ENCODE results near the gene ETS1.

The ETS1 gene

GRCh38 chr11:128619540-128620308 lies 32.4 kb upstream of the ETS1 start:
- FAIRE-seq (no peak), DNase-seq (ENCODE audit: low spot score) (no peak)

GRCh38 chr11:128619007-128619406 lies 31.6 kb upstream of the ETS1 start:
- DNase-seq (ENCODE audit: low spot score), result no peak
- FAIRE-seq, result no peak

- DNase-seq (ENCODE audit: low spot score), result no peak
- FAIRE-seq, result no peak
These were observed 31.2 kb upstream of the ETS1 start for GRCh38 chr11:128618603-128619002.

- FAIRE-seq (no peak), DNase-seq (ENCODE audit: low spot score) (no peak)
These were observed 28.8 kb upstream of the ETS1 start for GRCh38 chr11:128616161-128616560.

- no peak for FAIRE-seq
These were observed 28.3 kb upstream of the ETS1 start for GRCh38 chr11:128615612-128616011.

GRCh38 chr11:128615076-128615475 lies 27.7 kb upstream of the ETS1 start:
- no peak for FAIRE-seq
- no peak for DNase-seq (ENCODE audit: low spot score)

More at GRCh38 chr11:128615612-128616011, 28.3 kb upstream of the ETS1 start:
- DNase-seq (ENCODE audit: low spot score), result no peak

- no peak for FAIRE-seq
- no peak for DNase-seq (ENCODE audit: low spot score)
These were observed 26.7 kb upstream of the ETS1 start for GRCh38 chr11:128614026-128614425.

GRCh38 chr11:128613300-128613995 lies 26.1 kb upstream of the ETS1 start:
- no peak for FAIRE-seq
- DNase-seq (ENCODE audit: low spot score), result no peak

GRCh38 chr11:128610721-128611617 lies 23.6 kb upstream of the ETS1 start:
- FAIRE-seq, result no peak
- DNase-seq (ENCODE audit: low spot score), result no peak

- FAIRE-seq (no peak), DNase-seq (ENCODE audit: low spot score) (no peak)
These were observed 22.4 kb upstream of the ETS1 start for GRCh38 chr11:128609785-128610184.

- FAIRE-seq, result no peak
- DNase-seq (ENCODE audit: low spot score), result no peak
These were observed 21.5 kb upstream of the ETS1 start for GRCh38 chr11:128608746-128609407.

- no peak for FAIRE-seq
- DNase-seq (ENCODE audit: low spot score), result no peak
These were observed 20.5 kb upstream of the ETS1 start for GRCh38 chr11:128607819-128608218.

GRCh38 chr11:128604723-128605122 lies 17.4 kb upstream of the ETS1 start:
- DNase-seq (ENCODE audit: low spot score) (no peak), FAIRE-seq (no peak)

- FAIRE-seq (no peak), DNase-seq (ENCODE audit: low spot score) (no peak)
These were observed 16.5 kb upstream of the ETS1 start for GRCh38 chr11:128603752-128604414.

- DNase-seq (ENCODE audit: low spot score) (no peak), FAIRE-seq (no peak)
These were observed 15.8 kb upstream of the ETS1 start for GRCh38 chr11:128603003-128603696.

- no peak for DNase-seq (ENCODE audit: low spot score)
- FAIRE-seq, result no peak
These were observed 12.4 kb upstream of the ETS1 start for GRCh38 chr11:128599729-128600128.

GRCh38 chr11:128598506-128599150 lies 11.3 kb upstream of the ETS1 start:
- FAIRE-seq (no peak), DNase-seq (ENCODE audit: low spot score) (no peak)

GRCh38 chr11:128598096-128598495 lies 10.7 kb upstream of the ETS1 start:
- FAIRE-seq, result no peak
- DNase-seq (ENCODE audit: low spot score), result no peak

- FAIRE-seq (no peak), DNase-seq (ENCODE audit: low spot score) (no peak)
These were observed 9.9 kb upstream of the ETS1 start for GRCh38 chr11:128597209-128597608.

- no peak for DNase-seq (ENCODE audit: low spot score)
- no peak for FAIRE-seq
These were observed 8.9 kb upstream of the ETS1 start for GRCh38 chr11:128596250-128596649.

All from urothelium cell line (cell line).